Measurements from ENCODE around the gene SIGLEC11.
"Not testable (repeated sequence)": the region's sequence is repeated elsewhere in the genome, so short reads cannot be mapped to it uniquely, and the experiment has no call there.

Gene SIGLEC11

GRCh38 chr19:49981603-49982593 is 20.9 kb upstream of the SIGLEC11 start:
- DNase-seq (ENCODE audit: low read depth): no peak

DNA sequence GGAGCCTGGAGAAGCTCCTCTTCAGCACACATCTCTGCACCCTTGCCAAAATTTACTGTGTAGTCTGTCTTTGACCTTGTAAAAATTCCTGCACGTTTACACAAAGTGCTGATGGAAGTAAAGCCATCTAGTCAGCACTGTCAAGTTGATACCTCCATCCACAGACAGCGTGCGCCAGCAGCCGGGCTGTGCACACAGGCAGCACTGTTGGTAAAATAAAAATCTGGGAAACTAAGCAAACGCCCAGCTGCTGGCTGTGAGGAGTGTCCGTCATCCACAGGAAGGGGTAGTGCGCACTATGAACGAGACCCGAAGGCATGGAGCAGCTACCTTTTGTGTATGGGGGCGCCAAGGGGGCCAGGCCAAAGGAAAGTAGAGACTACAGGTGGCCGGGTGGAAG is 17.4 kb upstream of the SIGLEC11 start:
- DNase-seq (ENCODE audit: low read depth): no peak

DNA sequence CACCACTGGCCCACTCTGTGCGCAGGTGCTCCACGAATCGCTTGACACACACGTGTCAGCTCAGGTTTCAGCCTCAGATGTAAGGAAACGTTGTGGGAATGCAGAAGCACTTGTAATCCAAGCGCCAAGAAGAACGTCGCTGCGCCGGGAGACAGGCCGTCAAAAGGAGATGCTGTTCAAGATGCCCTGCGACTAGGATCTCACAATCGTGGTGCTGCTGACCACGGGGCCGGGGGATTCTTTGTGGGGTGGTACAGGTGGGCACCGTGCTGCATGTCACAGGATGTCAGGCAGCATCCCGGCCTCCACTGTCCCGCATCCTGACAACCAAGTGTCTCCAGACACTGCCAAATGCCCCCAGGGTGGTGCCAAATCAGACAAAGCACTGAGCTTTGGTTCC is 16.9 kb upstream of the SIGLEC11 start:
- no peak for DNase-seq (ENCODE audit: low read depth)

DNA sequence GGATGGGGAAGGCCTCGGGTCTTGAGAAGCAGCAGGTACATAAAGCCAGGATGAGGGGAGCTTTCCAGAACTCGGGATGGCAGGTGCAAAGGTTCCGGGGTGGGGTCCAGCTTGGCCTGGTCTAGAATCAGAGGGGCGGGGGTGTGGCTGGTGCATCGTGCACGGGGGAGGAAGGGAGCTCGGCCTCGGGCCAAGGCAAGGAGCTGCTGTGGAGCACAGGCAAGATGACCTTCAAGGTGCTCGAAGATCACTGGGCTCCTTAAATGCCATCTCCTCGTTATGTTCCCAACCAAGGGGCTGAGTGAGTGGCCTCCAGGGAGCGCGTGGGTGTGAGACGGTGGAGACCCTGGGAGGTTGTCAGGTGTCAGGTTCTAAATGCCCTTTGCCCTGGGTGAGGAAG is 16.1 kb upstream of the SIGLEC11 start:
- DNase-seq (ENCODE audit: low read depth): no peak

DNA sequence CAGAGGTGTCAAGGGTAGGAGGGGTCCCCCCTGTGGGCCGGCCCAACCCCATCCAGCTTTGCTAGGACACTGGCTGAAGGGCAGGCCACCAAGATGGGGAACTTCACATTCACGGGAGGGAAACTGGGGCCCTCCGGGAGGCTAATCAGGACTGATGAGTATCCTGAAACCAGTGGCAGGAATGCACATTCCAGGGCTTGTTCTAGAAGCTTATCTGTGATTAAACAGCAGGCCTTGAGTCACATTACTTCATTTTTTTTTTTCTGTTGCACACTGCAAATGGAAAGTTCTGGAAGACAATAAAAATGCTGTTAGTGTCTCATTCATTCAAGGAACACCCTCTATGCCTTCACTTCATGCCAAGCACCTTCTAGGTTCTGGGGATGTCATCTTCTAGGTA is 15.5 kb upstream of the SIGLEC11 start:
- no peak for DNase-seq (ENCODE audit: low read depth)

DNA sequence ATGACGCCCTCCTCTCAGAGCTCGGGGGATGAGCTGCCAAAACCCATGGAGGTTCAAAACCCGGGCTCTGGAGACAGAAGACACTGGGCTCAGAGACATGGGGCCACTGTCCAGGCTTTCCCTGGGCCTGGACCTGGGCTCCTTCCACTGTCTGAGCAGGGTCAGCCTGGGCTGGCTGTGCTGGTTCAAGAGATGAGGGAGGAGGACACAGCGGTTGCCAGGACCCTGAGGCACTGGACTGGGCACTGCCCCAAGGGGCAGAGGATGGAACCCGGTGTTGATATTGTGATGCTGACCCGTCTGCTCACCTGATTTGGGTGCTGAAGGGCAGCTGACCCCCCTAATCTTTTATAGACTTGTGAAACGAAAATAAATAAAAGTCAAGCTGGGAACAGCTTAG is 14.1 kb upstream of the SIGLEC11 start:
- no peak for DNase-seq (ENCODE audit: low read depth)

DNA sequence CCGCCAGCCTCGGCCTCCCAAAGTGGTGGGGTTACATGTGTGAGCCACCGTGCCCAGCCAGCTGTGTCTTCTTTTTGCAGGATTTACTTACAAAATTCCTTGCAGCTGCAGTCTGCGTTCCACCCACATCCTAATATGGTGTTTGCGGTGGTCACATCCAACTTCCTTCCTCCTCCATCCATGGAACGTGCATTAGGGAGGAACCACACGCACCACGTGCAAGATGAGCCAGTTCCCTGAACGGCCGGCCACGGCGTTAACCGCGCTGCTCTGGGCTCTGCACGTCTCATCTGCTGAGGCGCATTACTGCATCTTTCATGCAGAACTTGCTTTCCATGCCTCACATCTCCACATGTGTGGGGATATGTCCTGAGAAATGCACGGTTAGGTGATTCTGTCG is 13.0 kb upstream of the SIGLEC11 start:
- DNase-seq (ENCODE audit: low read depth): no peak

GRCh38 chr19:49972841-49973240 is 11.9 kb upstream of the SIGLEC11 start:
- DNase-seq (ENCODE audit: low read depth): no peak

DNA sequence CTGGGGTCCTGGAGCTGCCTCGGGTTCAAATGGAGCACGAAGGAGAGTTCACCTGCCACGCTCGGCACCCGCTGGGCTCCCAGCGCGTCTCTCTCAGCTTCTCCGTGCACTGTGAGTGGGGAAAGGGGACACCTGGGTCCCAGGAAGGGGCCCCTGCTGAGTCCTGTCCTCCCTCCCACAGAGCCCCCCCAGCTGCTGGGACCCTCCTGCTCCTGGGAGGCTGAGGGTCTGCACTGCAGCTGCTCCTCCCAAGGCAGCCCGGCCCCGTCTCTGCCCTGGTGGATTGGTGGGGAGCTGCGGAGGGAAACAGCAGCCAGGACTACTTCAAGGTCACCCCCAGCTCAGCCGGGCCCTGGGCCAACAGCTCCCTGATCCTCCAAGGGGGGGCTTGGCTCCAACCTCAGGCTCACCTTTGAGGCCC is 11.0 kb upstream of the SIGLEC11 start:
- DNase-seq (ENCODE audit: low read depth): no peak

GRCh38 chr19:49969355-49969754 is 8.4 kb upstream of the SIGLEC11 start:
- DNase-seq (ENCODE audit: low read depth): not testable (repeated sequence)

GRCh38 chr19:49968279-49968922 is 7.4 kb upstream of the SIGLEC11 start:
- DNase-seq (ENCODE audit: low read depth): no peak

- not testable (repeated sequence) for DNase-seq (ENCODE audit: low read depth)
Observed at GRCh38 chr19:49959892-49960291, 1.1 kb downstream of the SIGLEC11 start.

GRCh38 chr19:49958596-49958995 is 2.4 kb downstream of the SIGLEC11 start:
- not testable (repeated sequence) for DNase-seq (ENCODE audit: low read depth)

GRCh38 chr19:49958144-49958543 is 2.8 kb downstream of the SIGLEC11 start:
- not testable (repeated sequence) for DNase-seq (ENCODE audit: low read depth)

GRCh38 chr19:49957262-49957915 is 3.6 kb downstream of the SIGLEC11 start:
- DNase-seq (ENCODE audit: low read depth): no peak

DNA sequence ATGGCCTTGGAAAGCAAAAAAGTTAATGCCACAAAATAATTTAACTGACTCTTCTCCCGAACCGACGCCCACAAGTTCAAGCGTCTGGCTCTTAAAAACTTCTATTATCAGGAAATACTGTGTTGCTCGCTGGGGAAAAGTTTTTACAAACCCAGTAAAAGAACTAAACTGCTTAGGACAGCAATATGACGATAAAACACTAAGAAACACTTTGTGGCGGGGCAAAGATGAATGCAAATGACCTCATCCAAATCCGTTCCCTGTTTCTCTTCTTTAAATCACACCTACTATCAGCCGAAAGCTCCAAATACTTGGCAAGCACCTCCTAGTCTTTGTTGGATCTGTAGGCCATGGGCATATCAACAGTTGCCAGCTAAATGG is 4.9 kb downstream of the SIGLEC11 start:
- DNase-seq (ENCODE audit: low read depth): no peak

DNA sequence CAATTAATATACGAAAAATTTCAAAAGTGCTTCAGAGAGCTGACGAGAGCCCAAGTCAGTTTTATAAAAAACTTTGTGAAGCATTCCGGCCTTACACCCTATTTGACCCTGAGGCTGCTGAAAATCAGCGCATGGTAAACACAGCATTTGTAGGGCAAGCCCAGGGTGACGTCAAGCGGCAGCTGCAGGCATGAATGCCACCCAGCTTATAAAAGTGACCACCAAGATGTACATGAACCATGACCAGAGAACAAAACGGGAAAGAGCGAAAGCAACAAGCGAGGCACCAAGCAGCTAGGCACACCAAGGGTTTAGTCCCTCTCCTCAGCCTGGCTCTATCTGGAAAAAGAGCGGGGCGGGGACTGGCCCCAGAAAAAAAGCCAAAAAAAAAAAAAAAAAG is 6.0 kb downstream of the SIGLEC11 start:
- no peak for DNase-seq (ENCODE audit: low read depth)

- DNase-seq (ENCODE audit: low read depth): no peak
Observed at GRCh38 chr19:49954092-49954829, 6.7 kb downstream of the SIGLEC11 start.

DNA sequence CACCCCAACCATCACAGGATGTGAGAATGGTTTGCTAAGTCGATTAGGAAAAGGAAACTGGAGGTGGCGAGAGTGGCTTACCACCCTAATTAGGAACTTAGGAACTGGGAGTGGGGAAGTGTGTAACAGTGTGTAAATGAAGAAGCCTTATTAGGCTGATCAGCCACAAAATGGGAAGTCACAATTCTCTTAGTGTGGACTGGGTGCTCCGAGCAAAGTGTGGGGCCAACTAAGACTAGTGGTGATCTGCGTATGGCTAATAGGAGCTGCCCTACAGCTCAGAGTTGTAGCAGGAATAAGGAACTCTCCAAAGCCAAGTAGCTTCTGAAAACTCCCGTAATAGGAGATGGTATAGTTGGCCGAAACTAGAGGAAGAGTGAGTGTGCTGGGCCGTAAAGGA is 7.6 kb downstream of the SIGLEC11 start:
- no peak for DNase-seq (ENCODE audit: low read depth)

- DNase-seq (ENCODE audit: low read depth): no peak
Observed at GRCh38 chr19:49952906-49953305, 8.1 kb downstream of the SIGLEC11 start.

GRCh38 chr19:49952479-49952836 is 8.5 kb downstream of the SIGLEC11 start:
- no peak for DNase-seq (ENCODE audit: low read depth)

- DNase-seq (ENCODE audit: low read depth): no peak
Observed at GRCh38 chr19:49951806-49952478, 9.0 kb downstream of the SIGLEC11 start.
